AG08396 (cell line): Measurements from ENCODE around the gene BFSP2.
A peak's percentile ranks its signal among the peaks of the same experiment; 100 is the strongest.
"Not testable (repeated sequence)": the region's sequence is repeated elsewhere in the genome, so short reads cannot be mapped to it uniquely, and the experiment has no call there.

Experiments used
- DNase-seq: peaks from one replicate; pipeline ENCODE4 v3.0.0; 2012; ENCODE audit warnings: low spot score, mixed read lengths

The BFSP2 gene

GRCh38 chr3:133479895-133480669 is 80.2 kb downstream of the BFSP2 start:
- DNase-seq, result no peak

- DNase-seq, result not testable (repeated sequence)
These were observed 82.6 kb downstream of the BFSP2 start for GRCh38 chr3:133482474-133482873.

GRCh38 chr3:133486658-133487057 is 86.8 kb downstream of the BFSP2 start:
- no peak for DNase-seq

GRCh38 chr3:133487204-133487603 is 87.3 kb downstream of the BFSP2 start:
- no peak for DNase-seq

GRCh38 chr3:133487920-133488540 is 88.2 kb downstream of the BFSP2 start:
- DNase-seq, result peak; percentile 54

- DNase-seq, result peak; percentile 49
These were observed 89.0 kb downstream of the BFSP2 start for GRCh38 chr3:133488785-133489367.

GRCh38 chr3:133489466-133490085 is 89.7 kb downstream of the BFSP2 start:
- DNase-seq, result no peak

GRCh38 chr3:133490468-133491351 is 90.9 kb downstream of the BFSP2 start:
- no peak for DNase-seq

- no peak for DNase-seq
These were observed 91.7 kb downstream of the BFSP2 start for GRCh38 chr3:133491481-133492059.

GRCh38 chr3:133492159-133492741 is 92.4 kb downstream of the BFSP2 start:
- no peak for DNase-seq

- DNase-seq, result no peak
These were observed 94.6 kb downstream of the BFSP2 start for GRCh38 chr3:133494469-133494868.

- DNase-seq, result not testable (repeated sequence)
These were observed 102.7 kb downstream of the BFSP2 start for GRCh38 chr3:133502542-133502941.

- DNase-seq, result no peak
These were observed 103.6 kb downstream of the BFSP2 start for GRCh38 chr3:133503409-133503808.

- DNase-seq, result no peak
These were observed 104.9 kb downstream of the BFSP2 start for GRCh38 chr3:133504736-133505135.

- no peak for DNase-seq
These were observed 106.0 kb downstream of the BFSP2 start for GRCh38 chr3:133505813-133506212.

- no peak for DNase-seq
These were observed 106.5 kb downstream of the BFSP2 start for GRCh38 chr3:133506215-133506901.

- DNase-seq, result no peak
These were observed 109.6 kb downstream of the BFSP2 start for GRCh38 chr3:133509488-133509887.

GRCh38 chr3:133512416-133513089 is 112.7 kb downstream of the BFSP2 start:
- DNase-seq, result no peak

- DNase-seq, result no peak
These were observed 114.6 kb downstream of the BFSP2 start for GRCh38 chr3:133514418-133514817.

GRCh38 chr3:133515127-133515526 is 115.3 kb downstream of the BFSP2 start:
- no peak for DNase-seq
